Measurements from ENCODE around the gene ZNF432. TPM values are rescaled to one million over a fixed set of nuclear protein-coding genes. Genes with fewer than 3 reads are reported as not detected.

The ZNF432 gene
- total RNA-seq, 4 donors from 2014 or later, result 8.0 to 16.1 (median 10.1) TPM

DNA sequence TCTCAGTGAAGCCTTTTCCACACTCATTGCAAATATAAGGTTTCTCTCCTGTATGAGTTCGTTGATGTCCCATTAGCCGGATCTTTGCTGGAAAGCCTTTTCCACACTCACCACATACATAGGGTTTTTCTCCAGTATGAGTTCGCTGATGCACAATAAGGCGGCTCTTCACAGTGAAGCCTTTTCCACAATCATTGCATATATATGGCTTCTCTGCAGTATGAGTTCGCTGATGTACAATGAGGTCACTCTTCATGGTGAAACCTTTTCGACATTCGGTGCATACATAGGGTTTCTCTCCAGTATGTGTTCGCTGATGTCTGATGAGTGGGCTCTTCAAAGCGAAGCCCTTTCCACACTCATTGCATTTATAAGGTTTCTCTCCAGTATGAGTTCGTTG lies 55.2 kb downstream of the ZNF432 start:
- H3K27me3 ChIP-seq, result no peaks in the 10 kb centered on the region
- TF ChIP-seq, protein P1, sequence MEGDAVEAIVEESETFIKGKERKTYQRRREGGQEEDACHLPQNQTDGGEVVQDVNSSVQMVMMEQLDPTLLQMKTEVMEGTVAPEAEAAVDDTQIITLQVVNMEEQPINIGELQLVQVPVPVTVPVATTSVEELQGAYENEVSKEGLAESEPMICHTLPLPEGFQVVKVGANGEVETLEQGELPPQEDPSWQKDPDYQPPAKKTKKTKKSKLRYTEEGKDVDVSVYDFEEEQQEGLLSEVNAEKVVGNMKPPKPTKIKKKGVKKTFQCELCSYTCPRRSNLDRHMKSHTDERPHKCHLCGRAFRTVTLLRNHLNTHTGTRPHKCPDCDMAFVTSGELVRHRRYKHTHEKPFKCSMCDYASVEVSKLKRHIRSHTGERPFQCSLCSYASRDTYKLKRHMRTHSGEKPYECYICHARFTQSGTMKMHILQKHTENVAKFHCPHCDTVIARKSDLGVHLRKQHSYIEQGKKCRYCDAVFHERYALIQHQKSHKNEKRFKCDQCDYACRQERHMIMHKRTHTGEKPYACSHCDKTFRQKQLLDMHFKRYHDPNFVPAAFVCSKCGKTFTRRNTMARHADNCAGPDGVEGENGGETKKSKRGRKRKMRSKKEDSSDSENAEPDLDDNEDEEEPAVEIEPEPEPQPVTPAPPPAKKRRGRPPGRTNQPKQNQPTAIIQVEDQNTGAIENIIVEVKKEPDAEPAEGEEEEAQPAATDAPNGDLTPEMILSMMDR (IDR thresholded peaks at IDR 0.05), result no peak
- TF ChIP-seq EP300 (IDR thresholded peaks at IDR 0.05; ENCODE audit: low read depth) (no peak), POLR2A (IDR thresholded peaks at IDR 0.05) (no peak), POLR2AphosphoS5 (IDR thresholded peaks at IDR 0.05) (no peak)
- 96 to 100% methylated on average over 7 to 10 of the region's 10 CpGs for WGBS, 2 donors (ENCODE audit: low coverage in 1 of 2)
- peaks cover 85 to 92% of the 10 kb centered on the region in 2 donors for H3K9me3 ChIP-seq
- no peak overlapping the region for H3K27ac ChIP-seq
- no peak for DNase-seq
- H3K36me3 ChIP-seq, result peaks cover 0 to 58% (median 29%) of the 10 kb centered on the region in 4 donors
- H3K4me3 ChIP-seq, result no peak overlapping the region
- in situ Hi-C loops (cut with MboI; ENCODE audit: low pct_ligation_motif_present in 1 of 4, low pct_unique_long_range_greater_than_20kb in 1 of 4, low sequenced_read_pairs in 3 of 4) (no loop called here), intact Hi-C loops (cut with DNase I; ENCODE audit: low total_unique reads) (no loop called here)
- H3K4me1 ChIP-seq, result no peaks in the 10 kb centered on the region

DNA sequence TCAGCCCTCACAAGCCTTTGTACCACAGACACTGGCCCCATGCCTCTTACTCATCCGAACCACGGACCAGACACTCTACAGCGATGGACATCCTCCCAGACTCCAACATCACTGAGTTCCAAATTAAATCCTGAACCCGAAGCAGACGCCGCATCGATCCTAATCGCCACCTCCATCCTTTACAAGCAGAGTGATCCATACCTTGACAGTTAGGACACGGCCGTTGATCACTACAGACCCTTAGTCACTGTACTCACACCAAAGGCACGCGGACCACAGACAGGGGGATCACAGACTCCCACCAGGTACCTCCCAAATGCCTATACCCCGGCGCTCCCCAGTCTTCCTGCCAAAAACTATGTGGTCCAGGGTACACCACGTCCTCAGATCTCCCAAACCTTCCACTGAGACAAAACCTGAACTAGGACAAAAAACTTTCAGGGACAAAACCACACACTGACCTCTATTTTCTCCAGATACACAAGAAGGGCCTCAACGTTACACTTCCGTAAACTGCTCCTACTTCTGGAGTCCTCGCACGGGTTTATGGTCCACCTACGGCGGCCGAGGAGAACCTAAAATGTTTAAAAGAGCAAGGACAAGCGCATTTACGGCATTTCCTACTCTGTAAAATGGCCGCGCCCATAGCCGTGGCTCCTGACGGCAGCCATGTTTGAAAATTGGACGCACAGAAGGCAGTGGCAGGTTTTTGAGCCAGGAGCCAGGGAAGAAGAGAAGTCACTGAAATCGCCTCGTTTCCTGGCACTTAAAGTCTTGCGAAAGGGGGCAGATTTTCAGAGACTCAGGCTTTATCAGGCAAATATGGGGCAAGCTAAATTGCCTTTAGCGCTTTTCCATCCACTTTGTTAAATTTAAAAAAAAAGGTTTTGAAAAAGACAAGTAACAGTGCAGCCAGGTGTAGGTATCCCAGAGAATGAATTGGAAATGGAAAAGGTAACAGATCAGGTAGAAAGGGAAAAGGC lies 62.0 kb downstream of the ZNF432 start, which contains the start of gene ZNF350:
Gene ZNF350, minus strand, starts transcription at position 532 of the 983 bp plus-strand sequence. CDS start 12,480 bp downstream, outside the sequence.
- in situ Hi-C loops (cut with MboI; ENCODE audit: low pct_ligation_motif_present in 1 of 4, low pct_unique_long_range_greater_than_20kb in 1 of 4, low sequenced_read_pairs in 3 of 4), result no loop called here
- intact Hi-C loops (cut with DNase I; ENCODE audit: low total_unique reads), result no loop called here
- Histone ChIP-seq H3K27ac (peak within 1 kb of the TSS; percentile 68 to 84 (median 80)), H3K4me3 (peak within 1 kb of the TSS; percentile 53 to 72 (median 69)), H3K36me3 (peaks cover 0 to 20% (median 2%) of the 10 kb centered on the region in 4 donors), H3K9me3 (peaks cover 53 to 74% of the 10 kb centered on the region in 2 donors), H3K27me3 (no peaks in the 10 kb centered on the region), H3K4me1 (peaks cover 0 to 10% (median 9%) of the 10 kb centered on the region in 4 donors)
- no peak for TF ChIP-seq EP300 (IDR thresholded peaks at IDR 0.05; ENCODE audit: low read depth)
- TF ChIP-seq POLR2AphosphoS5 (IDR thresholded peaks at IDR 0.05), result peak; percentile 75 to 83 (median 80)
- peak; percentile 54 for TF ChIP-seq POLR2A (IDR thresholded peaks at IDR 0.05)
- WGBS, 2 donors (ENCODE audit: low coverage in 1 of 2), result 5 to 11% methylated on average over 9 to 33 of the region's 33 CpGs
- DNase-seq, result peak; percentile 97

DNA sequence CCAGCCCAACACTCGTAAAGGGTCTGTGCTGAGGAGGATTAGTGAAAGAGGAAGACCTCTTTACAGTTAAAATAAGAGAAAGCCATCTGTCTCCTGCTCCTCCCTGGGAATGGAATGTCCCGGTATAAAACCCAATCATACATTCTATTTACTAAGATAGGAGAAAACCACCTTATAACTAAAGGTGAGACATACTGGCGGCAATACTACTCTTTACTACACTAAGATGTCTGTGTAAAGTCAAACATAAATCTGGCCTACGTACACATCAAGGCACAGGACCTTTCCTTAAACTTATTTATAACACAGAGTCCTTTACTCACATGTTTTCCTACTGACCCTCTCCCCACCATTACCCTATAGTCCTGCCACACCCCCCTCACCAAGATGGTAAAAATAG lies 65.3 kb downstream of the ZNF432 start:
- Histone ChIP-seq H3K4me3 (no peak overlapping the region), H3K36me3 (peaks cover 0 to 43% (median 9%) of the 10 kb centered on the region in 4 donors), H3K9me3 (peaks cover 47 to 74% of the 10 kb centered on the region in 2 donors), H3K27ac (no peak overlapping the region), H3K4me1 (peaks cover 0 to 10% (median 9%) of the 10 kb centered on the region in 4 donors), H3K27me3 (no peaks in the 10 kb centered on the region)
- DNase-seq, result no peak
- intact Hi-C loops (cut with DNase I; ENCODE audit: low total_unique reads) (no loop called here), in situ Hi-C loops (cut with MboI; ENCODE audit: low pct_ligation_motif_present in 1 of 4, low pct_unique_long_range_greater_than_20kb in 1 of 4, low sequenced_read_pairs in 3 of 4) (no loop called here)
- TF ChIP-seq POLR2AphosphoS5 (IDR thresholded peaks at IDR 0.05) (no peak), EP300 (IDR thresholded peaks at IDR 0.05; ENCODE audit: low read depth) (no peak), POLR2A (IDR thresholded peaks at IDR 0.05) (no peak)
- TF ChIP-seq, protein P1 (IDR thresholded peaks at IDR 0.05), result no peak
- 95 to 96% methylated on average over 4 of the region's 4 CpGs for WGBS, 2 donors (ENCODE audit: low coverage in 1 of 2)

Other genes starting within 250 kb of the ZNF432 start
- gene ZNF577, start 160.9 kb downstream of the ZNF432 start, total RNA-seq, result 10 to 100 TPM; 10.5 to 26.4 (median 11.7) TPM
- gene ZNF649, start 143.8 kb downstream of the ZNF432 start, total RNA-seq, result 10 to 100 TPM in 2 of 4 donors, 1 to 10 TPM in 2; 8.6 to 19.5 (median 10.1) TPM
- gene ZNF613, start 121.4 kb downstream of the ZNF432 start, total RNA-seq, result 10 to 100 TPM in 2 of 4 donors, 1 to 10 TPM in 2; 6.0 to 62.8 (median 15.8) TPM
- 10 to 100 TPM in 3 of 4 donors, 1 to 10 TPM in 1; 7.8 to 30.3 (median 14.5) TPM for gene ZNF350, start 62.0 kb downstream of the ZNF432 start, total RNA-seq
- 10 to 100 TPM in 3 of 4 donors, 1 to 10 TPM in 1; 3.6 to 23.9 (median 14.4) TPM for gene ZNF615, start 40.6 kb downstream of the ZNF432 start, total RNA-seq
- 10 to 100 TPM in 1 of 4 donors, 1 to 10 TPM in 2, under 1 TPM in 1; 0.37 to 57.3 (median 4.7) TPM for gene ZNF614, start 20.5 kb downstream of the ZNF432 start, total RNA-seq
- gene ZNF841, start 46.9 kb upstream of the ZNF432 start, total RNA-seq, result 10 to 100 TPM; 15.7 to 23.7 (median 21.1) TPM
- 1 to 10 TPM; 2.2 to 8.4 (median 7.2) TPM for gene ZNF616, start 91.1 kb upstream of the ZNF432 start, total RNA-seq
- 10 to 100 TPM in 2 of 4 donors, 1 to 10 TPM in 2; 5.6 to 17.8 (median 8.7) TPM for gene ZNF836, start 122.8 kb upstream of the ZNF432 start, total RNA-seq
- 100 to 1,000 TPM; 179 to 315 (median 227) TPM for gene PPP2R1A, start 141.2 kb upstream of the ZNF432 start, total RNA-seq
- gene ZNF766, start 220.7 kb upstream of the ZNF432 start, total RNA-seq, result 10 to 100 TPM in 1 of 4 donors, 1 to 10 TPM in 3; 1.1 to 34.2 (median 6.8) TPM
- 10 to 100 TPM in 3 of 4 donors, 1 to 10 TPM in 1; 9.4 to 20.1 (median 10.7) TPM for gene ZNF480, start 248.3 kb upstream of the ZNF432 start, total RNA-seq

Measured in transverse colon (tissue), 4 donors.